IMR-90 (cell line): ENCODE results near the gene CDK5. TPM values are rescaled to one million over a fixed set of nuclear protein-coding genes. Genes with fewer than 3 reads are reported as not detected.
A peak's percentile ranks its signal among the peaks of the same experiment; 100 is the strongest.

Experiments
- ATAC-seq: fragments of 200-7000 bp; cut with Tn5 transposase; 2 replicates; pipeline ENCODE4 v1.9.1; 2020; ENCODE audit warnings: low read depth, mild to moderate bottlenecking, moderate library complexity
- BruUV-seq: library from RNA; stranded (reverse); fragments of 400-500 nt; replicated peaks from 2 replicates; lab custom pipeline; 2021; lab: Mats Ljungman, UMichigan
- CTCF ChIA-PET: fragments of 300-600 bp; formaldehyde crosslinking; extraction: SDS; loops from one replicate; lab custom pipeline; 2021; ENCODE audit warnings: antibody characterized with exemption; lab: Yijun Ruan, JAX
- POLR2A ChIA-PET: fragments of 300-600 bp; sonication (Branson Sonifier 250); formaldehyde crosslinking; loops from one replicate; lab custom pipeline; 2022; ENCODE audit warnings: antibody characterized with exemption; ENCODE audit not compliant: unreplicated experiment; lab: Charles Lee
- DNase-seq: peaks from one replicate; pipeline ENCODE4 v3.0.0; 2013
- H2AFZ ChIP-seq: replicated peaks from 2 replicates; pipeline ENCODE3; 2013; ENCODE audit warnings: low read length, mild to moderate bottlenecking; ENCODE audit not compliant: poor library complexity
- H2AK5ac ChIP-seq: 2 replicates; pipeline ENCODE4 v1.6.1; 2013; ENCODE audit warnings: low read depth, low read length, inconsistent platforms
- H2AK9ac ChIP-seq: replicated peaks from 2 replicates; pipeline ENCODE3; 2013; ENCODE audit warnings: mild to moderate bottlenecking, low read depth, low read length, moderate library complexity; ENCODE audit not compliant: poor library complexity
- H2BK120ac ChIP-seq: 2 replicates; pipeline ENCODE4 v1.6.1; 2013; ENCODE audit warnings: low read depth, low read length, inconsistent platforms
- H2BK15ac ChIP-seq: 3 replicates; pipeline ENCODE4 v1.6.1; 2013; ENCODE audit warnings: low read depth, low read length, inconsistent platforms
- H2BK20ac ChIP-seq: 2 replicates; pipeline ENCODE4 v1.6.1; 2013; ENCODE audit warnings: low read depth, mild to moderate bottlenecking, inconsistent platforms, low read length, moderate library complexity
- H2BK5ac ChIP-seq: 2 replicates; pipeline ENCODE4 v1.6.1; 2013; ENCODE audit warnings: mild to moderate bottlenecking, low read depth, low read length, inconsistent platforms; ENCODE audit not compliant: poor library complexity, severe bottlenecking
- H3K14ac ChIP-seq: replicated peaks from 2 replicates; pipeline ENCODE4 v1.6.1; 2013; ENCODE audit warnings: low read depth, low read length, inconsistent platforms
- H3K18ac ChIP-seq: 2 replicates; pipeline ENCODE4 v1.6.1; 2013; ENCODE audit warnings: low read depth, low read length, control low read depth
- H3K23ac ChIP-seq: 2 replicates; pipeline ENCODE4 v1.6.1; 2013; ENCODE audit warnings: low read depth, low read length, inconsistent platforms
- H3K27ac ChIP-seq: 2 replicates; pipeline ENCODE4 v1.5.1; 2013; ENCODE audit warnings: mild to moderate bottlenecking, control low read depth, low read length; ENCODE audit not compliant: insufficient read depth
- H3K27me3 ChIP-seq: 2 replicates; pipeline ENCODE4 v1.6.1; 2013; ENCODE audit warnings: low read length; ENCODE audit not compliant: control insufficient read depth, insufficient read depth
- H3K36me3 ChIP-seq: 2 replicates; pipeline ENCODE4 v1.6.1; 2013; ENCODE audit warnings: low read length, mixed read lengths; ENCODE audit not compliant: control insufficient read depth, insufficient read depth
- H3K4ac ChIP-seq: 2 replicates; pipeline ENCODE4 v1.6.1; 2013; ENCODE audit warnings: low read depth, low read length, inconsistent platforms
- H3K4me1 ChIP-seq: 2 replicates; pipeline ENCODE4 v1.6.1; 2013; ENCODE audit warnings: low read length, mixed read lengths; ENCODE audit not compliant: control insufficient read depth, insufficient read depth
- H3K4me2 ChIP-seq: 2 replicates; pipeline ENCODE4 v1.6.1; 2013; ENCODE audit warnings: low read depth, mild to moderate bottlenecking, control low read depth, low read length, moderate library complexity
- H3K4me3 ChIP-seq: 2 replicates; pipeline ENCODE4 v1.5.1; 2013; ENCODE audit warnings: low read depth, mild to moderate bottlenecking, control low read depth, low read length, moderate library complexity; ENCODE audit not compliant: insufficient read depth
- H3K56ac ChIP-seq: 2 replicates; pipeline ENCODE4 v1.6.1; 2013; ENCODE audit warnings: low read length, inconsistent platforms; ENCODE audit not compliant: insufficient read depth; ENCODE audit errors: extremely low read depth
- H3K79me1 ChIP-seq, 2 experiments: 2 replicates each; pipeline ENCODE4 v1.6.1; 2013; ENCODE audit warnings: low read length in 2 of 2, inconsistent platforms in 1 of 2, low read depth in 1 of 2
- H3K9ac ChIP-seq: 2 replicates; pipeline ENCODE4 v1.6.1; 2013; ENCODE audit warnings: low read depth, low read length, control low read depth
- H3K9me1 ChIP-seq: 2 replicates; pipeline ENCODE4 v1.6.1; 2013; ENCODE audit warnings: low read length, inconsistent platforms; ENCODE audit not compliant: insufficient read depth
- H3K9me3 ChIP-seq: 2 replicates; pipeline ENCODE4 v1.6.1; 2013; ENCODE audit warnings: low read length; ENCODE audit not compliant: control insufficient read depth, insufficient read depth
- H4K20me1 ChIP-seq: 2 replicates; pipeline ENCODE4 v1.6.1; 2013; ENCODE audit warnings: low read length, inconsistent platforms; ENCODE audit not compliant: insufficient read depth
- H4K5ac ChIP-seq: 2 replicates; pipeline ENCODE4 v1.6.1; 2013; ENCODE audit warnings: mild to moderate bottlenecking, low read depth, low read length, control low read depth
- H4K8ac ChIP-seq, 2 experiments: 2 replicates each; pipeline ENCODE4 v1.6.1; 2013; ENCODE audit warnings: low read depth in 2 of 2, low read length in 2 of 2, control low read depth in 1 of 2, inconsistent platforms in 1 of 2
- H4K91ac ChIP-seq: 2 replicates; pipeline ENCODE4 v1.6.1; 2013; ENCODE audit warnings: low read depth, low read length, inconsistent platforms; ENCODE audit not compliant: insufficient read depth
- RFX5 ChIP-seq: IDR thresholded peaks from 2 replicates; pipeline ENCODE4 v1.8.0; 2012; ENCODE audit warnings: low read depth, mild to moderate bottlenecking, low read length, moderate library complexity
- WGBS, 2 experiments: methylation state at CpG; one replicate each; pipeline versions ENCODE4 v1.1.5 to v1.1.7; 2013; ENCODE audit warnings: missing lambda C conversion rate in 2 of 2; ENCODE audit not compliant: insufficient read length in 1 of 2; ENCODE audit errors: extremely low coverage in 2 of 2; 5-methylcytosine and 5-hydroxymethylcytosine counted together
- dilution Hi-C: fragments of 300-500 bp; cut with HindIII; formaldehyde crosslinking; loops from one replicate; pipeline ENCODE4 v1.14.3; 2018; ENCODE audit warnings: low sequenced_read_pairs; ENCODE audit not compliant: unreplicated experiment
- in situ Hi-C: fragments of 300-500 bp; cut with MboI; formaldehyde crosslinking; loops from 3 replicates; pipeline ENCODE4 v1.14.3; 2019; ENCODE audit warnings: low sequenced_read_pairs, inconsistent platforms, mixed read lengths
- intact Hi-C: fragments of 100-400 bp; cut with micrococcal nuclease; formaldehyde crosslinking; loops from 2 replicates; pipeline ENCODE4 v1.10.0; 2022
- polyA plus RNA-seq, 3 experiments: library from polyadenylated mRNA; depleted of rRNA; stranded (reverse); fragments of >200 nt; gene quantifications; 2 replicates each; pipeline ENCODE4 v1.2.3, GENCODE V29; 2012; ENCODE audit warnings: low replicate concordance in 1 of 3
- total RNA-seq: library from RNA; depleted of rRNA; stranded (reverse); fragments of >200 nt; gene quantifications from 2 replicates; pipeline ENCODE4 v1.2.3, GENCODE V29; 2012
- TF ChIP-seq, protein P1 (sequence below): conservative IDR thresholded peaks from 2 replicates; pipeline ENCODE4 v1.5.1; 2012; ENCODE audit warnings: mild to moderate bottlenecking, low read depth, low read length, improper control_type of control experiment

The CDK5 gene
- total and polyA plus RNA-seq, 2 of the 4 experiments (the other 2 are of a cell fraction), result 22.4 to 34.8 TPM

DNA sequence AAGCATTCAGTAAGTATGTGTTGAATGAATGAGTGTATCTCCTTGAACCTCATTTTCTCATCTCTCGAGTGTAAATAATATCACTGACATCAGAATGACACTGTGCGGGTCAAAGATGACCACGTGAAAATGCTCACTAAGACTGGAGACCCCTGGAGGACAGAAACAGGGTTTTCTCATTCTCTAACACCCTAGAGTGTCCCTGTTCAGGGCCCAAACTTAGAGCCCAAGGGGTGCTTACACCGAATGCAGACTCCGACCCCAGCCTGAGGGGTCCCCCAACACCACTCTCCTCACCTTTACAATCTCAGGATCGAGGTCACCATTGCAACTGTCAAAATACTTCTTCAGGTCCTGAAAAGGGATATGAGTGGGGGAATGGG is 1.4 kb downstream of the CDK5 start:
- no peak overlapping the region for H3K23ac ChIP-seq
- peaks cover 9 to 39% of the 10 kb centered on the region in 2 experiments for H3K79me1 ChIP-seq
- CTCF ChIA-PET, result no interaction called here
- H3K9me1 ChIP-seq, result peaks cover 7% of the 10 kb centered on the region; the same call in 1 of the 2 replicates
- no peak overlapping the region for H2AK5ac ChIP-seq
- H3K27me3 ChIP-seq, result no peaks in the 10 kb centered on the region
- DNase-seq (no peak), ATAC-seq (no peak)
- H4K20me1 ChIP-seq, result peaks cover 6% of the 10 kb centered on the region; the same call in 1 of the 2 replicates
- H2BK20ac ChIP-seq, result no peak overlapping the region
- H3K18ac ChIP-seq, result no peak overlapping the region
- H3K4me2 ChIP-seq, result no peak overlapping the region
- no peaks in the 10 kb centered on the region for H3K36me3 ChIP-seq
- H3K4me1 ChIP-seq, result peaks cover 25% of the 10 kb centered on the region
- no TSS peak for BruUV-seq
- H3K56ac ChIP-seq, result no peak overlapping the region
- no peaks in the 10 kb centered on the region for H3K9me3 ChIP-seq
- no peak overlapping the region for H4K5ac ChIP-seq
- no peak overlapping the region for H2BK5ac ChIP-seq
- H3K4me3 ChIP-seq, result no peak overlapping the region
- H2BK120ac ChIP-seq, result no peak overlapping the region
- POLR2A ChIA-PET, result no interaction called here
- H4K91ac ChIP-seq, result no peak overlapping the region
- no peak overlapping the region for H3K4ac ChIP-seq
- H2AK9ac ChIP-seq, result no peak overlapping the region
- H3K14ac ChIP-seq, result no peak overlapping the region
- H4K8ac ChIP-seq, result no peak overlapping the region
- no peak overlapping the region for H3K27ac ChIP-seq
- no peak overlapping the region for H2AFZ ChIP-seq
- no peak for TF ChIP-seq RFX5
- TF ChIP-seq, protein P1, sequence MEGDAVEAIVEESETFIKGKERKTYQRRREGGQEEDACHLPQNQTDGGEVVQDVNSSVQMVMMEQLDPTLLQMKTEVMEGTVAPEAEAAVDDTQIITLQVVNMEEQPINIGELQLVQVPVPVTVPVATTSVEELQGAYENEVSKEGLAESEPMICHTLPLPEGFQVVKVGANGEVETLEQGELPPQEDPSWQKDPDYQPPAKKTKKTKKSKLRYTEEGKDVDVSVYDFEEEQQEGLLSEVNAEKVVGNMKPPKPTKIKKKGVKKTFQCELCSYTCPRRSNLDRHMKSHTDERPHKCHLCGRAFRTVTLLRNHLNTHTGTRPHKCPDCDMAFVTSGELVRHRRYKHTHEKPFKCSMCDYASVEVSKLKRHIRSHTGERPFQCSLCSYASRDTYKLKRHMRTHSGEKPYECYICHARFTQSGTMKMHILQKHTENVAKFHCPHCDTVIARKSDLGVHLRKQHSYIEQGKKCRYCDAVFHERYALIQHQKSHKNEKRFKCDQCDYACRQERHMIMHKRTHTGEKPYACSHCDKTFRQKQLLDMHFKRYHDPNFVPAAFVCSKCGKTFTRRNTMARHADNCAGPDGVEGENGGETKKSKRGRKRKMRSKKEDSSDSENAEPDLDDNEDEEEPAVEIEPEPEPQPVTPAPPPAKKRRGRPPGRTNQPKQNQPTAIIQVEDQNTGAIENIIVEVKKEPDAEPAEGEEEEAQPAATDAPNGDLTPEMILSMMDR, result 0 out of 2 replicates have a peak, but pooled peaks have one; percentile 5
- H2BK15ac ChIP-seq, result no peak overlapping the region
- in situ Hi-C loops (no loop called here), intact Hi-C loops (no loop called here), dilution Hi-C loops (no loop called here)
- WGBS, 2 experiments, result 80% methylated on average over 1 of the region's 6 CpGs; no CpG with 5 or more reads in 1 of the 2 experiments
- H3K9ac ChIP-seq, result no peak overlapping the region
